Upper lobe of left lung (tissue), 4 donors: ENCODE measurements around the gene TRIM60.
"Not testable (repeated sequence)": the region's sequence is repeated elsewhere in the genome, so short reads cannot be mapped to it uniquely, and the experiment has no call there.

Experiments
- EP300 ChIP-seq, 4 donors: sonication (generic); formaldehyde crosslinking; IDR thresholded peaks; one replicate each; pipeline ENCODE4 v1.5.1; 2017; ENCODE audit warnings: antibody characterized with exemption in 4 of 4, control low read depth in 2 of 4
- POLR2A ChIP-seq, 4 donors: fragments of 450-650 bp; IDR thresholded peaks; one replicate each; pipeline ENCODE4 v1.5.1; 2016 to 2017; ENCODE audit warnings: antibody characterized with exemption in 4 of 4, mild to moderate bottlenecking in 2 of 4
- POLR2AphosphoS5 ChIP-seq, 2 donors: sonication (generic); formaldehyde crosslinking; IDR thresholded peaks; one replicate each; pipeline ENCODE4 v1.5.1; 2017; ENCODE audit warnings: antibody characterized with exemption in 2 of 2
- TF ChIP-seq, protein P1 (sequence below), 6 experiments: fragments of 450-650 bp in 4 of 6; fragments of 200-600 bp in 2 of 6; sonication (generic) in 2 of 6; IDR thresholded peaks; one replicate each; pipeline ENCODE4 v1.5.1; 2016 to 2019; ENCODE audit warnings: antibody characterized with exemption in 6 of 6

DNA sequence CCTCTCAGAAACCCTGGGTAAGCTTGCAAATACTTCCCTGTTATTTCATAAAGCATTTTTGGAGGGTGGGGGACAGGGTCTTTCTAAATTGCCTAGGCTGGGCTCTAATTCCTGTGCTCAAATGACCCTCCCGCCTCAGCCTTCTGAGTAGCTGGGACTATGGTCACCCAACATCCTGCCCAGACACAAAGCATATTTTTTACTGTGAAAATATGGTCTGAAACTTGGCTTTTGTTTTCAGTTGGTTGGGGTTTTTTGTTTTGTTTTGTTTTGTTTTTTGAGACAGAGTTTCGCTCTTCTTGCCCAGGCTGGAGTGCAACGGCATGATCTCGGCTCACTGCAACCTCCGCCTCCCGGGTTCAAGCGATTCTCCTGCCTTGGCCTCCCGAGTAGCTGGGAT lies 6.0 kb upstream of the TRIM60 start:
- TF ChIP-seq, protein P1, sequence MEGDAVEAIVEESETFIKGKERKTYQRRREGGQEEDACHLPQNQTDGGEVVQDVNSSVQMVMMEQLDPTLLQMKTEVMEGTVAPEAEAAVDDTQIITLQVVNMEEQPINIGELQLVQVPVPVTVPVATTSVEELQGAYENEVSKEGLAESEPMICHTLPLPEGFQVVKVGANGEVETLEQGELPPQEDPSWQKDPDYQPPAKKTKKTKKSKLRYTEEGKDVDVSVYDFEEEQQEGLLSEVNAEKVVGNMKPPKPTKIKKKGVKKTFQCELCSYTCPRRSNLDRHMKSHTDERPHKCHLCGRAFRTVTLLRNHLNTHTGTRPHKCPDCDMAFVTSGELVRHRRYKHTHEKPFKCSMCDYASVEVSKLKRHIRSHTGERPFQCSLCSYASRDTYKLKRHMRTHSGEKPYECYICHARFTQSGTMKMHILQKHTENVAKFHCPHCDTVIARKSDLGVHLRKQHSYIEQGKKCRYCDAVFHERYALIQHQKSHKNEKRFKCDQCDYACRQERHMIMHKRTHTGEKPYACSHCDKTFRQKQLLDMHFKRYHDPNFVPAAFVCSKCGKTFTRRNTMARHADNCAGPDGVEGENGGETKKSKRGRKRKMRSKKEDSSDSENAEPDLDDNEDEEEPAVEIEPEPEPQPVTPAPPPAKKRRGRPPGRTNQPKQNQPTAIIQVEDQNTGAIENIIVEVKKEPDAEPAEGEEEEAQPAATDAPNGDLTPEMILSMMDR (IDR thresholded peaks at IDR 0.05), result not testable (repeated sequence)
- not testable (repeated sequence) for TF ChIP-seq POLR2A, EP300, POLR2AphosphoS5 (IDR thresholded peaks at IDR 0.05)
